ENCODE data around the gene COL26A1.

DNA sequence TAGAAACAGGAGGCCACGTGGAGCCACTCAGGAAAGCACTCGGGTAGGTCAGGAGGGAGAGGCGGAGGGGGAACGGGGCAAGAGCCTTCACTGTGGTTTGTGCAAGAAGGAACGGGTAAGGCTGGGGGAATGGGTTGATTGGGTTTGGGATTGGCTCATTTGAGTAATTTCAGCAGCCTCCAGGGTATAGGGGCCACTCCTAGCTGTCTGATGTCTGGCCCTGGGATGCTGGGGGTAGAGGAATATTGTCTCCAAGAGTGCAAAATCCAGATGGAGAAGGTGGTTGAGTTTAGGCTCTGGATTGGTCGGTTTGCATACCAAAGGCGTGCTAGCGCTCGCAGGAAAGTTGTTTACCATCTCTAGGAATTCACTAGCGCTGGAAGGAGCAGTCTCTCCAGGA is 219.2 kb downstream of the COL26A1 start:
- TF ChIP-seq, protein P1, sequence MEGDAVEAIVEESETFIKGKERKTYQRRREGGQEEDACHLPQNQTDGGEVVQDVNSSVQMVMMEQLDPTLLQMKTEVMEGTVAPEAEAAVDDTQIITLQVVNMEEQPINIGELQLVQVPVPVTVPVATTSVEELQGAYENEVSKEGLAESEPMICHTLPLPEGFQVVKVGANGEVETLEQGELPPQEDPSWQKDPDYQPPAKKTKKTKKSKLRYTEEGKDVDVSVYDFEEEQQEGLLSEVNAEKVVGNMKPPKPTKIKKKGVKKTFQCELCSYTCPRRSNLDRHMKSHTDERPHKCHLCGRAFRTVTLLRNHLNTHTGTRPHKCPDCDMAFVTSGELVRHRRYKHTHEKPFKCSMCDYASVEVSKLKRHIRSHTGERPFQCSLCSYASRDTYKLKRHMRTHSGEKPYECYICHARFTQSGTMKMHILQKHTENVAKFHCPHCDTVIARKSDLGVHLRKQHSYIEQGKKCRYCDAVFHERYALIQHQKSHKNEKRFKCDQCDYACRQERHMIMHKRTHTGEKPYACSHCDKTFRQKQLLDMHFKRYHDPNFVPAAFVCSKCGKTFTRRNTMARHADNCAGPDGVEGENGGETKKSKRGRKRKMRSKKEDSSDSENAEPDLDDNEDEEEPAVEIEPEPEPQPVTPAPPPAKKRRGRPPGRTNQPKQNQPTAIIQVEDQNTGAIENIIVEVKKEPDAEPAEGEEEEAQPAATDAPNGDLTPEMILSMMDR (IDR thresholded peaks at IDR 0.05), result no peak
- TF ChIP-seq POLR2A (IDR thresholded peaks at IDR 0.05), result no peak
